ENCODE measurements around the gene SDCCAG8.

GRCh38 chr1:243465738-243466137 is 209.9 kb downstream of the SDCCAG8 start:
- TF ChIP-seq POLR2A (IDR thresholded peaks at IDR 0.05) (no peak), CTCF (IDR thresholded peaks at IDR 0.05) (no peak)

All from Peyer's patch (tissue), 4 donors.